ENCODE measurements around the gene HADHA. TPM values are rescaled to one million over a fixed set of nuclear protein-coding genes. Genes with fewer than 3 reads are reported as not detected.
"Not testable (repeated sequence)": the region's sequence is repeated elsewhere in the genome, so short reads cannot be mapped to it uniquely, and the experiment has no call there.

Gene HADHA
- total RNA-seq, 1 donor from 2014 or later: 115 TPM

DNA sequence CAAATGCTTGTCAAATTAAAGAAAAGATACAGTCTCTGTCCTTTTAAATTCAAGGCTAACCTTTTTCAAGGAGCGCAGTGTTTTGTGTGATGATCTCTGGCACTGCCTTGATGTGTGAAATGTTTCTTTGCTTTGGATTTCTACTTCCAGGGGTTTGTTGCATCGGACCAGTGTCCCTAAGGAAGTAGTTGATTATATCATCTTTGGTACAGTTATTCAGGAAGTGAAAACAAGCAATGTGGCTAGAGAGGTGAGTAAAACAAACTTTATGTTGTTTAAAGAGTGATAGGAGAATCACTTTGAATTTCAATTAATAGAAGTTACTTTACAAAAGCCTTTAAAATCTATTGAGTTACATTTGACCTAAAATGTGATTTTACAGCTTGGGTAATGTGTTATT, 29.1 kb upstream of the HADHA start:
- no peak overlapping the region for H3K4me3 ChIP-seq (ENCODE audit: low read depth, low read length)
- H3K27me3 ChIP-seq (ENCODE audit: control insufficient read depth, insufficient read depth, low read length): no peaks in the 10 kb centered on the region
- DNase-seq (ENCODE audit: low read depth): no peak
- no peak for TF ChIP-seq CTCF (IDR thresholded peaks at IDR 0.05; ENCODE audit: insufficient read depth, low read length, poor library complexity, severe bottlenecking)
- peaks cover 2% of the 10 kb centered on the region for H3K36me3 ChIP-seq (ENCODE audit: control insufficient read depth, insufficient read depth, low read length)

- Histone ChIP-seq H3K36me3 (ENCODE audit: control insufficient read depth, insufficient read depth, low read length) (peaks cover under 1% of the 10 kb centered on the region), H3K4me3 (ENCODE audit: low read depth, low read length) (no peak overlapping the region), H3K27me3 (ENCODE audit: control insufficient read depth, insufficient read depth, low read length) (no peaks in the 10 kb centered on the region)
- DNase-seq (ENCODE audit: low read depth): no peak
- TF ChIP-seq CTCF (IDR thresholded peaks at IDR 0.05; ENCODE audit: insufficient read depth, low read length, poor library complexity, severe bottlenecking): no peak
These were observed 25.9 kb upstream of the HADHA start for GRCh38 chr2:26270373-26270772.

DNA sequence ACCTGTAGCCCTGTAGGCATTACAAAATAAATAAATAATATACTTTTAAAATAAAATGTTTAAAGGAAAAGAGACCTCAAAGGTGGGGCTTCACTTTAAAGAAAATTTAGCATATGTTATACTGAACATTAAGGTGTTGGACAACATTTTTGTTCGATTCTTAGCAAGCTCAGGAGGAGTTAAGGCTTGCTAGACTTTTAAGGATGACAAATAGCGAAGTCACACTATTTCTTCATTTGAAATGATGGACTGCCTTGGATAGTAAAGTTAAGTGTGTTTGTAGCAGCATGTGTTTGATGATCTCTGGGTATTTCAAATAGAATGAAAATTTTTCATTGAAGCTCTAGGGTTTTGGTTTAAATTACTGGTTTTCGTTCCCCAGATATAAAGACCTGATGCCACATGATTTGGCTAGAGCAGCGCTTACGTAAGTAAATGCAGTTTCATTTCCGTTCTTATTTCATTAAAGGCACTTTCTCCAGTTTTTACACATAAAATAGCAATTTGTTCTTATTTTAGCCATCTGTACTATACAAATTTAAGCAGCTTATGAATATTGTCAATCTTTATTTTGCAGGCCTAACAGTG, 25.2 kb upstream of the HADHA start:
- no peak for TF ChIP-seq CTCF (IDR thresholded peaks at IDR 0.05; ENCODE audit: insufficient read depth, low read length, poor library complexity, severe bottlenecking)
- H3K4me3 ChIP-seq (ENCODE audit: low read depth, low read length): no peak overlapping the region
- no peaks in the 10 kb centered on the region for H3K27me3 ChIP-seq (ENCODE audit: control insufficient read depth, insufficient read depth, low read length)
- DNase-seq (ENCODE audit: low read depth): no peak
- no peaks in the 10 kb centered on the region for H3K36me3 ChIP-seq (ENCODE audit: control insufficient read depth, insufficient read depth, low read length)

DNA sequence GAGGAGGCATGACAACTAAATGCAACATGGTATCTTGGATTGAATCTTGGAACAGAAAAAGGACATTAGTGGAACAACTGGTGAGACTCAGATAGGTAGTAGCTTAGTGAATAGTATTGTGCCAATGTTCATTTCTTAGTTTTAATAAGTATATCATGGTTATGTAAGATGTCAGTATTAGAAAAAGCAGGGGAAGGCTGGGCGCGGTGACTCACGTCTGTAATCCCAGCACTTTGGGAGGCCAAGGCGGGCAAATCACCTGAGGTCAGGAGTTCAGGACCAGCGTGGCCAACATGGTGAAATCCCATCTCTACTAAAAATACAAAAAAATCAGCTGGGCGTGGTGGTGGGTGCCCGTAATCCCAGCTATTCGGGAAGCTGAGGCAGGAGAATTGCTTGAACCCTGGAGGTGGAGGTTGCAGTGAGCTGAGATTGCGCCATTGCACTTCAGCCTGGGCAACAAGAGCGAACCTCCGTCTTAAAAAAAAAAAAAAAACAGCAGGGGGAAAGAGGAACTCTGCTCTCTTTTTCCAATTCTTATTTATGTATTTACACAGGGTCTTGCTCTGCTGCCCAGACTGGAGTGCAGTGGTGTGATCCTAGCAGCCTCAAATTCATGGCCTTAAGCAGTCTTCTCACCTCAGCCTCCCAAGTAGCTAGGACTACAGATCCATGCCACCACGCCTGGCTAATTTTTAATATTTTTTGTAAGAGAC, 24.4 kb upstream of the HADHA start:
- H3K27me3 ChIP-seq (ENCODE audit: control insufficient read depth, insufficient read depth, low read length); H3K36me3 ChIP-seq (ENCODE audit: control insufficient read depth, insufficient read depth, low read length); H3K4me3 ChIP-seq (ENCODE audit: low read depth, low read length); DNase-seq (ENCODE audit: low read depth): not testable (repeated sequence)

DNA sequence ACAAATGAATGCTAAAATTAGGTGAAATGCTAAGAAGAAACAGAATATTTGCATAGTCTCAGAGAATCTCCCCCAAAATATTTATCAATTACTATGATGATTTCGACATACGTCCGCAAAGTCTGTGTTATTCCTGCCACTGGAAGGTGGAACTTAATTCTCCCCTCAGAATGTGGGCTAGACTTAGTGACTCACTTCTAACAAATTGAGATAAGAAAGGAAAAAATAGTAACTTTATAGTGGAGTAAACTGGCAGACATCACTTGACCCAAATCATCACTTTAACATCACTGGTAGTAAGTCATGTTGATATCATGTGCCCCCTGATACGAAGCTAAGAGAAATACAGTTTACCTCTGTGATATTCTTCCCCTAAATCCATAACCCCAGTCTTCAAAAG, 23.8 kb upstream of the HADHA start:
- Histone ChIP-seq H3K27me3 (ENCODE audit: control insufficient read depth, insufficient read depth, low read length) (no peaks in the 10 kb centered on the region), H3K36me3 (ENCODE audit: control insufficient read depth, insufficient read depth, low read length) (no peaks in the 10 kb centered on the region), H3K4me3 (ENCODE audit: low read depth, low read length) (no peak overlapping the region)
- DNase-seq (ENCODE audit: low read depth): no peak
- no peak for TF ChIP-seq CTCF (IDR thresholded peaks at IDR 0.05; ENCODE audit: insufficient read depth, low read length, poor library complexity, severe bottlenecking)

DNA sequence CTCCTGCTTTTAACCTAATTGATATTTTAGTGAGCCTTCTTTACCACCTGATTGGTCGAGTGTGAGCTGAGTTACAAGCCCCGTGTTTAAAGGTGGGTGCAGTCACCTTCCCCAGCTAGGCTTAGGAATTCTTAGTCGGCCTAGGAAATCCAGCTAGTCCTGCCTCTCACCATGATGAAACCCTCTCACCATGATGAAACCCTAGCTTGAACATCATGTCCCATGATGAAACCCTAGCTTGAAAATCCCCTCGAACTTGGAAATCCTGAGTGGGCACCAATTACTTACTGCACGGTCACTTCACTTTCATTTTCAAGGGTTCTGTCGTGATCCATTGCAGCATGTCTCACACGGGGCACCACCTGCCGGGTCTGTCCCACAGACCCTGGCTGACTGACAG, 14.4 kb upstream of the HADHA start:
- H3K27me3 ChIP-seq (ENCODE audit: control insufficient read depth, insufficient read depth, low read length); H3K36me3 ChIP-seq (ENCODE audit: control insufficient read depth, insufficient read depth, low read length); DNase-seq (ENCODE audit: low read depth); H3K4me3 ChIP-seq (ENCODE audit: low read depth, low read length): not testable (repeated sequence)

All from kidney epithelial cell (primary cell).